GM21367 (cell line): Measurements from ENCODE around the gene NKD2.
"Not testable (repeated sequence)": the region's sequence is repeated elsewhere in the genome, so short reads cannot be mapped to it uniquely, and the experiment has no call there.

ENCODE experiments used
- ATAC-seq: cut with Tn5 transposase; IDR thresholded peaks from one replicate; pipeline ENCODE4 v1.9.1; 2021; ENCODE audit not compliant: unreplicated experiment

NKD2 gene

GRCh38 chr5:1008451-1009358, at the start of gene NKD2:
Gene NKD2 (plus strand): TSS chr5:1008802. CDS start chr5:1009058, 256 bp downstream.
- ATAC-seq = no peak

GRCh38 chr5:959581-960531, 48.7 kb upstream of the NKD2 start:
- ATAC-seq = no peak

GRCh38 chr5:960551-960950, 48.1 kb upstream of the NKD2 start:
- no peak for ATAC-seq

GRCh38 chr5:961002-961710, 47.4 kb upstream of the NKD2 start:
- ATAC-seq = no peak

- ATAC-seq = no peak
Measured at GRCh38 chr5:961711-962240, 46.8 kb upstream of the NKD2 start.

- no peak for ATAC-seq
Measured at GRCh38 chr5:962386-962785, 46.2 kb upstream of the NKD2 start.

- ATAC-seq = no peak
Measured at GRCh38 chr5:962801-963200, 45.8 kb upstream of the NKD2 start.

- no peak for ATAC-seq
Measured at GRCh38 chr5:963310-963672, 45.3 kb upstream of the NKD2 start.

GRCh38 chr5:963673-964531, 44.7 kb upstream of the NKD2 start:
- no peak for ATAC-seq

GRCh38 chr5:964821-965220, 43.8 kb upstream of the NKD2 start:
- ATAC-seq = no peak

- ATAC-seq = no peak
Measured at GRCh38 chr5:965604-966344, 42.8 kb upstream of the NKD2 start.

GRCh38 chr5:966345-966710, 42.3 kb upstream of the NKD2 start:
- ATAC-seq = no peak

- no peak for ATAC-seq
Measured at GRCh38 chr5:966941-967340, 41.7 kb upstream of the NKD2 start.

GRCh38 chr5:968881-969280, 39.7 kb upstream of the NKD2 start:
- no peak for ATAC-seq

GRCh38 chr5:969408-969839, 39.2 kb upstream of the NKD2 start:
- ATAC-seq = no peak

- not testable (repeated sequence) for ATAC-seq
Measured at GRCh38 chr5:972575-972974, 36.0 kb upstream of the NKD2 start.

- ATAC-seq = no peak
Measured at GRCh38 chr5:976849-977751, 31.5 kb upstream of the NKD2 start.

- no peak for ATAC-seq
Measured at GRCh38 chr5:978054-978453, 30.5 kb upstream of the NKD2 start.
